Uterine smooth muscle cell (primary cell): Measurements from ENCODE around the gene DYNLL2. TPM values are rescaled to one million over a fixed set of nuclear protein-coding genes. Genes with fewer than 3 reads are reported as not detected.

Source experiments
- total RNA-seq: library from RNA; depleted of rRNA; stranded (reverse); fragments of >200 nt; gene quantifications from 2 replicates; pipeline ENCODE4 v1.2.3, GENCODE V29; 2014

The DYNLL2 gene
- total RNA-seq, result 19.4 and 21.7 TPM in 2 replicates

GRCh38 chr17:58082870-58083490, at the start of gene DYNLL2:
Gene DYNLL2, plus strand, starts transcription at chr17:58083419. Its CDS starts 3,672 bp downstream, at chr17:58087091.

Other genes starting within 250 kb of the DYNLL2 start
- 19.5 and 31.3 TPM in 2 replicates for gene MRPS23, start 233.4 kb upstream of the DYNLL2 start, total RNA-seq
- gene CUEDC1, start 128.0 kb upstream of the DYNLL2 start, total RNA-seq, result 6.1 and 7.7 TPM in 2 replicates
- gene VEZF1, start 95.2 kb upstream of the DYNLL2 start, total RNA-seq, result 29.5 and 36.5 TPM in 2 replicates
- 437 and 686 TPM in 2 replicates for gene SRSF1, start 76.2 kb upstream of the DYNLL2 start, total RNA-seq
- not detected in 2 replicates for gene OR4D1, start 65.0 kb downstream of the DYNLL2 start, total RNA-seq
- not detected in 2 replicates for gene OR4D2, start 83.6 kb downstream of the DYNLL2 start, total RNA-seq
- gene EPX, start 109.3 kb downstream of the DYNLL2 start, total RNA-seq, result not detected in 2 replicates
- gene MKS1, start 135.8 kb downstream of the DYNLL2 start, total RNA-seq, result 18.4 and 20.7 TPM in 2 replicates
- gene LPO, start 155.2 kb downstream of the DYNLL2 start, total RNA-seq, result not detected in 2 replicates
- gene MPO, start 197.5 kb downstream of the DYNLL2 start, total RNA-seq, result not detected in 2 replicates
- gene TSPOAP1, start 245.4 kb downstream of the DYNLL2 start, total RNA-seq, result 0.44 and 4.0 TPM in 2 replicates